ENCODE data around the gene LLCFC1.

DNA sequence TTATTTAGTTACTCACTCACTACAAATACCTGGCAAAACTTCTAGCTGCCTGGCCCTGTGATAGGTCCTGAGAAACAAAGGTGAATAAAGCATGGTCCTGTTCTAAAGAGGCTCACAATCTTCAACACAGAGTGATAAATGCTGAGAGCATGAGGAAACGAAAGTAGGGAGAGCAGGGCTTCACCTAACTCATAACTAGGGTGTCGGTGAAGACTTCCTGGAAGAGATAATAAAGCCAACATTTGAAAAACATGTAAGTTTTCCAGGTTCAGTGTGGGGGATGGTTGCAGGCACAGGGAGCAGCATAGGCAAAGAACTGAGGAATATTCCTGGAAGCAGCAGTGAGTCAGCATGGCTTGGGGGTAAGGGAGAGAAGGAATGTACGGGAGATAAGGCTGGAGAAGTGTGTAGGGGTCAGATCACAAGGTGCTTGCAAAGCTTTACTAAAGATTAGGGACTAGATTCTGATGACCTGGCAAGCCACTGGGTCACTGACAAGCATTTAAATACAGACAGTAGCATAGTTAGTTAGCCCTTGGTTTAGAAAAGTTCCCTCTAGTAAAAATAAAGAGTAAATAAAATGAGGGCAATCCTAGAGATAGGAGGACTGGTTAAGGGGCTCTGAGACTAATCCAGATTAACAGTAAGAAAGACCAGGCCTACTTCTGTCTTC, 17.8 kb downstream of the LLCFC1 start:
- TF ChIP-seq EZH2phosphoT487 (IDR thresholded peaks at IDR 0.05; ENCODE audit: insufficient read depth, low read depth): no peak
- TF ChIP-seq EZH2 (IDR thresholded peaks at IDR 0.05; ENCODE audit: insufficient read depth, poor library complexity, severe bottlenecking): no peak

Measured in GM23248 (cell line).